DOHH2 (cell line): ENCODE data around the gene KLK3.

Source experiments
- H3F3A ChIP-seq: fragments of 200-600 bp; sonication (generic), shearing (Covaris generic); 2 replicates; pipeline ENCODE4 v1.6.0; 2016; ENCODE audit warnings: antibody characterized with exemption, mild to moderate bottlenecking; ENCODE audit not compliant: control insufficient read depth, insufficient read depth
- H3K27ac ChIP-seq: fragments of 200-600 bp; sonication (generic); 2 replicates; pipeline ENCODE4 v1.5.1; 2014; ENCODE audit warnings: low read depth, mild to moderate bottlenecking, low read length, moderate library complexity
- H3K27me3 ChIP-seq: fragments of 200-600 bp; sonication (generic); 2 replicates; pipeline ENCODE4 v1.6.1; 2014; ENCODE audit warnings: mild to moderate bottlenecking, low read length, mixed read lengths; ENCODE audit not compliant: control insufficient read depth
- H3K36me3 ChIP-seq: fragments of 200-600 bp; sonication (generic); 2 replicates; pipeline ENCODE4 v1.6.1; 2014; ENCODE audit warnings: mild to moderate bottlenecking, low read length, moderate library complexity, mixed read lengths; ENCODE audit not compliant: control insufficient read depth
- H3K4me1 ChIP-seq: fragments of 200-600 bp; sonication (generic); 2 replicates; pipeline ENCODE4 v1.6.1; 2014; ENCODE audit warnings: mild to moderate bottlenecking, low read length, mixed read lengths; ENCODE audit not compliant: control insufficient read depth
- H3K4me2 ChIP-seq: fragments of 200-600 bp; sonication (generic); 2 replicates; pipeline ENCODE4 v1.6.0; 2014; ENCODE audit warnings: mild to moderate bottlenecking, low read length, moderate library complexity
- H3K4me3 ChIP-seq: fragments of 200-600 bp; sonication (generic); 2 replicates; pipeline ENCODE4 v1.5.1; 2014; ENCODE audit warnings: mild to moderate bottlenecking, low read length, mixed read lengths
- H3K79me2 ChIP-seq: fragments of 200-600 bp; sonication (generic); 2 replicates; pipeline ENCODE4 v1.6.1; 2014; ENCODE audit warnings: mild to moderate bottlenecking, low read length, mixed read lengths; ENCODE audit not compliant: control insufficient read depth
- H3K9me2 ChIP-seq: fragments of 200-600 bp; sonication (generic); replicated peaks from 2 replicates; pipeline ENCODE4 v1.6.1; 2014; ENCODE audit warnings: mild to moderate bottlenecking, low read length, mixed read lengths; ENCODE audit not compliant: control insufficient read depth
- H3K9me3 ChIP-seq: fragments of 200-600 bp; sonication (generic); 2 replicates; pipeline ENCODE4 v1.6.1; 2014; ENCODE audit warnings: antibody characterized with exemption, low read length, mixed read lengths; ENCODE audit not compliant: control insufficient read depth, insufficient read depth
- H4K20me1 ChIP-seq: fragments of 200-600 bp; sonication (generic); 2 replicates; pipeline ENCODE4 v1.6.0; 2014; ENCODE audit warnings: low read depth, mild to moderate bottlenecking, antibody characterized with exemption, low read length, moderate library complexity; ENCODE audit not compliant: control insufficient read depth, insufficient read depth
- CTCF ChIP-seq: fragments of 200-600 bp; sonication (generic); IDR thresholded peaks from one replicate; pipeline ENCODE4 v1.5.1; 2014; ENCODE audit warnings: antibody characterized with exemption, mild to moderate bottlenecking, low read depth, low read length; ENCODE audit not compliant: poor library complexity, severe bottlenecking
- EZH2phosphoT487 ChIP-seq: fragments of 200-600 bp; sonication (generic); IDR thresholded peaks from 2 replicates; pipeline ENCODE4 v1.6.1; 2017; ENCODE audit warnings: borderline replicate concordance, mild to moderate bottlenecking, antibody characterized with exemption, low read length, moderate library complexity, mixed read lengths

The KLK3 gene

GRCh38 chr19:50818859-50819472 lies 35.7 kb upstream of the KLK3 start:
- TF ChIP-seq EZH2phosphoT487: no peak
- H3K4me2 ChIP-seq: peak overlapping the region; percentile 93
- peaks cover 17% of the 10 kb centered on the region for H3K27me3 ChIP-seq
- no peak overlapping the region for H3K27ac ChIP-seq
- H3K4me1 ChIP-seq: peaks cover 53% of the 10 kb centered on the region
- H3K9me3 ChIP-seq: no peaks in the 10 kb centered on the region
- no peaks in the 10 kb centered on the region for H4K20me1 ChIP-seq
- H3K79me2 ChIP-seq: no peaks in the 10 kb centered on the region
- peak overlapping the region; percentile 85 for H3K4me3 ChIP-seq
- peaks cover 4% of the 10 kb centered on the region; the same call in 1 of the 2 replicates for H3F3A ChIP-seq
- no peaks in the 10 kb centered on the region for H3K9me2 ChIP-seq
- no peaks in the 10 kb centered on the region for H3K36me3 ChIP-seq

GRCh38 chr19:50819636-50820035 lies 35.1 kb upstream of the KLK3 start:
- H3K4me2 ChIP-seq: peak overlapping the region; percentile 93
- no peaks in the 10 kb centered on the region for H4K20me1 ChIP-seq
- peaks cover 4% of the 10 kb centered on the region; the same call in 1 of the 2 replicates for H3F3A ChIP-seq
- peaks cover 19% of the 10 kb centered on the region for H3K27me3 ChIP-seq
- H3K36me3 ChIP-seq: no peaks in the 10 kb centered on the region
- H3K9me2 ChIP-seq: no peaks in the 10 kb centered on the region
- H3K4me1 ChIP-seq: peaks cover 53% of the 10 kb centered on the region
- H3K27ac ChIP-seq: peak overlapping the region; percentile 74
- peak overlapping the region; percentile 85 for H3K4me3 ChIP-seq
- H3K9me3 ChIP-seq: no peaks in the 10 kb centered on the region
- H3K79me2 ChIP-seq: no peaks in the 10 kb centered on the region
- TF ChIP-seq EZH2phosphoT487 (no peak), CTCF (no peak)

- H3K4me3 ChIP-seq: peak overlapping the region; percentile 85
- TF ChIP-seq CTCF (no peak), EZH2phosphoT487 (no peak)
- H4K20me1 ChIP-seq: no peaks in the 10 kb centered on the region
- no peaks in the 10 kb centered on the region for H3K36me3 ChIP-seq
- no peaks in the 10 kb centered on the region for H3K9me3 ChIP-seq
- no peaks in the 10 kb centered on the region for H3K79me2 ChIP-seq
- H3K27ac ChIP-seq: peak overlapping the region; percentile 74
- H3F3A ChIP-seq: peaks cover 4% of the 10 kb centered on the region; the same call in 1 of the 2 replicates
- peak overlapping the region; percentile 93 for H3K4me2 ChIP-seq
- H3K27me3 ChIP-seq: peaks cover 18% of the 10 kb centered on the region
- no peaks in the 10 kb centered on the region for H3K9me2 ChIP-seq
- peaks cover 53% of the 10 kb centered on the region for H3K4me1 ChIP-seq
Measured at GRCh38 chr19:50820086-50820485, 34.6 kb upstream of the KLK3 start.

GRCh38 chr19:50820549-50821247 lies 34.0 kb upstream of the KLK3 start:
- H3K4me3 ChIP-seq: peak overlapping the region; percentile 85
- H3K27ac ChIP-seq: peak overlapping the region; percentile 74
- H3K36me3 ChIP-seq: no peaks in the 10 kb centered on the region
- peak overlapping the region; percentile 93 for H3K4me2 ChIP-seq
- TF ChIP-seq EZH2phosphoT487 (no peak), CTCF (no peak)
- H4K20me1 ChIP-seq: no peaks in the 10 kb centered on the region
- no peaks in the 10 kb centered on the region for H3K9me3 ChIP-seq
- H3K79me2 ChIP-seq: no peaks in the 10 kb centered on the region
- H3F3A ChIP-seq: peaks cover 4% of the 10 kb centered on the region; the same call in 1 of the 2 replicates
- peaks cover 53% of the 10 kb centered on the region for H3K4me1 ChIP-seq
- H3K9me2 ChIP-seq: no peaks in the 10 kb centered on the region
- peaks cover 18% of the 10 kb centered on the region for H3K27me3 ChIP-seq
